C4-2B (cell line): ENCODE results near the gene SND1.
"Not testable (repeated sequence)": the region's sequence is repeated elsewhere in the genome, so short reads cannot be mapped to it uniquely, and the experiment has no call there.

Source experiments
- ZFX ChIP-seq: fragments of 450-650 bp; IDR thresholded peaks from 2 replicates; pipeline ENCODE4 v1.6.1; 2017
- TF ChIP-seq, protein P1 (sequence below): fragments of 450-650 bp; conservative IDR thresholded peaks from 2 replicates; pipeline ENCODE4 v1.5.1; 2017; ENCODE audit warnings: mild to moderate bottlenecking

DNA sequence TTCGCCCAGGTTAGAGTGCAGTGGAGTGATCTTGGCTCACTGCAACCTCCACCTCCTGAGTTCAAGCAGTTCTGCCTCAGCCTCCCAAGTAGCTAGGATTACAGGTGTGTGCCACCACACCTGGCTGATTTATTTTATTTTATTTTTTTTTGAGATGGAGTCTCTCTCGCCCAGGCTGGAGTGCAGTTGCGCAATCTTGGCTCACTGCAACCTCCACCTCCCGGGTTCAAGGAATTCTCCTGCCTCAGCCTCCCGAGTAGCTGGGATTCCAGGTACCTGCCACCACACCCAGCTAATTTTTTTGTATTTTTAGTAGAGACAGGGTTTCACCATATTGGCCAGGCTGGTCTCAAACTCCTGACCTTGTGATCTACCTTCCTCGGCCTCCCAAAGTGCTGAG, 250.8 kb downstream of the SND1 start:
- TF ChIP-seq, protein P1, sequence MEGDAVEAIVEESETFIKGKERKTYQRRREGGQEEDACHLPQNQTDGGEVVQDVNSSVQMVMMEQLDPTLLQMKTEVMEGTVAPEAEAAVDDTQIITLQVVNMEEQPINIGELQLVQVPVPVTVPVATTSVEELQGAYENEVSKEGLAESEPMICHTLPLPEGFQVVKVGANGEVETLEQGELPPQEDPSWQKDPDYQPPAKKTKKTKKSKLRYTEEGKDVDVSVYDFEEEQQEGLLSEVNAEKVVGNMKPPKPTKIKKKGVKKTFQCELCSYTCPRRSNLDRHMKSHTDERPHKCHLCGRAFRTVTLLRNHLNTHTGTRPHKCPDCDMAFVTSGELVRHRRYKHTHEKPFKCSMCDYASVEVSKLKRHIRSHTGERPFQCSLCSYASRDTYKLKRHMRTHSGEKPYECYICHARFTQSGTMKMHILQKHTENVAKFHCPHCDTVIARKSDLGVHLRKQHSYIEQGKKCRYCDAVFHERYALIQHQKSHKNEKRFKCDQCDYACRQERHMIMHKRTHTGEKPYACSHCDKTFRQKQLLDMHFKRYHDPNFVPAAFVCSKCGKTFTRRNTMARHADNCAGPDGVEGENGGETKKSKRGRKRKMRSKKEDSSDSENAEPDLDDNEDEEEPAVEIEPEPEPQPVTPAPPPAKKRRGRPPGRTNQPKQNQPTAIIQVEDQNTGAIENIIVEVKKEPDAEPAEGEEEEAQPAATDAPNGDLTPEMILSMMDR: not testable (repeated sequence)
- TF ChIP-seq ZFX: not testable (repeated sequence)
